SKM-1 (cell line): ENCODE data around the gene GINS1.

ENCODE experiments used
- DNase-seq: peaks from one replicate; lab custom pipeline; 2025; ENCODE audit not compliant: unreplicated experiment; lab: John Stamatoyannopoulos, UW

The GINS1 gene

GRCh38 chr20:25453035-25453810 lies 45.8 kb downstream of the GINS1 start:
- no peak for DNase-seq

DNA sequence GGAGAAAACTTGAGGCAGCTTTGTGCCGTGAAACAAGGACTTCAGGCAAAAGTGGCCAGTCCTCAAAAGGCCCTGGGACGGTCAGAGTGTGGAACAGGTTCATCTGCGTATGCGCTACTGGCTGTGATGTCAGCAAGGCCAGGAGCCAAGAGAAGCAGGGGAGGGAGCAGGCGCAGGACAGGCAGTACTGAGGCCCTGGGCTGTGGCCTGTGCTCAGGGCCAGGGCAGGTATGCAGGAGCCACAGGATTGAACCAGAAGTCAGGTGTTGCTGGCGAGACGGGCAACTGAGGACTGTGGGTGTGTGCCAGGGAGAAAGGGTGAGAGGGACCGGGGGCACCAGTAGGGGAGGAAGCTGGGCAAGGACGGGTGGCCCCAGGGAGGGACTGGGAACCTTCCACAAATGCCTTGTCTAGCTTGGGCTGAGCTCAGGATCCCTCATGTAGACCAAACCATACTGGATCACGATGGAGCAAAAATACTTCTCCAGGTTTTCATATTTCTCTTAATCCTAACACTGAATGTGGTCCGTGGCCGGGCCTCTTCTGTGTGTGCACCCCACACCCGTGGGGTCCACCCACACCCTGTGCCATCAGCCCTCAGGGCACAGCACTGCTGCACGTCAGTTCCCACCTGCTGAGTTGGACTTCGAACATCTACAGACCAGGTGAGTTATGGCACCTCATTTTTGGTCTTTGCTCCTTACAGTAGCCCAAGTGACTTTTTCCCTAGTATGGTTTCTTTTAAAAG lies 46.9 kb downstream of the GINS1 start:
- no peak for DNase-seq

GRCh38 chr20:25457886-25458680 lies 50.6 kb downstream of the GINS1 start:
- DNase-seq, result no peak

GRCh38 chr20:25459111-25459830 lies 51.8 kb downstream of the GINS1 start:
- DNase-seq, result no peak

DNA sequence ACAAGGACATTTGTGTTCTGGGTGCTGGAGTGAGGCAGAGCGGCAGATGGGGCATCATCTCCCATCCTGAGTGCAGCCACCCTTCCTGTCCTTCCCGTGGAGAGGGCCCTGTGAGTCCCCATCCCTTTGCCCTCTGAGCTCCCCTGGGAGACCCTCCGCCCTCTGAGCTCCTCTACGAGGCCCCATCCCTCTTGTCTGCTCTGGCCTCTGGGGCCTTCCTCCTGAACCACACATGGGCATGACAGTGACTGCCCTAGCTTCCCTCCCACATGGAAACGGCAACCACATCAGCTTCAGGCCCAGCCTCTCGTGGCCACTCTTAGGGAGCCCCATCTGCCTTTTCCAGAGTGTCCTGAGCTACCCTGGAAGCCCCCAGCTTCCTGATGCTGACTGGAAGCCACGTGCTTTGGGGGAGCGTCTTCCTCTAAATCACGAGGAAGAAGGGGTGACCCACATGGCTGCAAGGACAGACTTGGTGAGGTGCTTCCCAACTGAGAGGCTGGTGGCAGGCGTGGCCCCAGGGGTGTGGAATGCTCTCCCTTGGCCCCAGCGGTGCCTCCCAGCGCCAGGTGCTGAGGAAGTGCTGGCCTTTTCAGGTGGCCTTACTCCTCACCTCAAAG lies 52.6 kb downstream of the GINS1 start:
- DNase-seq, result no peak

DNA sequence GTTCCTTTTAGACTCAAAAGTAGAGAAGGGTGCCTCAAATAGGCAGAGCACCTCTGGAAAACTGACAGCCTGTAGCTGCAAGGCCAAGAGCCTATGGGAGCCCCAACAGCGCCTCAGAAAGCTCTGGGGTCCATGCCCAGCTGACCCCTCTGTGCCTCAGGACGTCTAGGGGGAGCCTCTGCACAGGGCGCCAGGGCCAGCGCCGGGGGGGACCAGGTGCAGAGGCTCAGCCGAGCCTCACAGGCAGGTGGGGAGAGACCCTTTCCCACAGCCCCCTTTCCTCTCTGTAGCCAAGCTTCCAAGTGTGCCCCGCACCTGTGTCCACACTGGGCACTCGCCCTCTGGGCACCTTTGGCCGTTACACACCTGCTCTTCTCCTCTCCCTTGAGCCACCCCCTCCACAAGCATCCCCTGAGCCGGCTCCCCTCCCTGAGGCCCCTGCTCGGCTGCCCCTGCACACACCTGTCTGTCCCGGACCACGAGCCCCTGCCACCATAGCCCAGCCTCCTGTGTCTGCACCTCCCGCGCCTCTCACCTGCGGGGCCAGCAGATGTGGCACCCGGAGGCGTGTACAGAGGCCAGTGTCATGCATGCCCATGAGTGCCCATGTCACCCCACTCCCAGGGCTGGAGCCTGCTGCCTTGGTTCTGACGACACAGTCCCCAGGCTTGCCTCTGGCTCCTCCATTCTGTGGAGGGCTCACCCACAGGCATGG lies 53.2 kb downstream of the GINS1 start:
- no peak for DNase-seq

DNA sequence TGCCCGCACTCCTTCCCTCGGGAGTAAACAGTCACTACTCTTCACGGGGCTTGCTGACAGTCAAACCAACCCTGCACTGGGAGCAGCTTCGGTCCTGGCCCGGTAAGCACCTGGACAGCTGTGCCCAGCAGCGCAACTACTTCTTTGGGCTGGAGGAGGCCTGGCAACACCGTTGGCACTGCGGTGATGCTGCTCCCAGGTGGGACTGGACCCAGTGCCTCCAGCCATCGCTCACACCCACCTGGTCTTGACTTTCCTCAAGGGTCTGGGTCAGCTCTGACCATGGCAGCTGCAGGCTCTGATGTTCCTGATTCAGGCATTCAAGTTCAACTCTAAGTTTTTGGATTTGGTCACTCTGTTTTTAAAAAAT lies 53.8 kb downstream of the GINS1 start:
- no peak for DNase-seq

- DNase-seq, result no peak
Observed at GRCh38 chr20:25461786-25462545, 54.5 kb downstream of the GINS1 start.

GRCh38 chr20:25464501-25465242 lies 57.2 kb downstream of the GINS1 start:
- no peak for DNase-seq

DNA sequence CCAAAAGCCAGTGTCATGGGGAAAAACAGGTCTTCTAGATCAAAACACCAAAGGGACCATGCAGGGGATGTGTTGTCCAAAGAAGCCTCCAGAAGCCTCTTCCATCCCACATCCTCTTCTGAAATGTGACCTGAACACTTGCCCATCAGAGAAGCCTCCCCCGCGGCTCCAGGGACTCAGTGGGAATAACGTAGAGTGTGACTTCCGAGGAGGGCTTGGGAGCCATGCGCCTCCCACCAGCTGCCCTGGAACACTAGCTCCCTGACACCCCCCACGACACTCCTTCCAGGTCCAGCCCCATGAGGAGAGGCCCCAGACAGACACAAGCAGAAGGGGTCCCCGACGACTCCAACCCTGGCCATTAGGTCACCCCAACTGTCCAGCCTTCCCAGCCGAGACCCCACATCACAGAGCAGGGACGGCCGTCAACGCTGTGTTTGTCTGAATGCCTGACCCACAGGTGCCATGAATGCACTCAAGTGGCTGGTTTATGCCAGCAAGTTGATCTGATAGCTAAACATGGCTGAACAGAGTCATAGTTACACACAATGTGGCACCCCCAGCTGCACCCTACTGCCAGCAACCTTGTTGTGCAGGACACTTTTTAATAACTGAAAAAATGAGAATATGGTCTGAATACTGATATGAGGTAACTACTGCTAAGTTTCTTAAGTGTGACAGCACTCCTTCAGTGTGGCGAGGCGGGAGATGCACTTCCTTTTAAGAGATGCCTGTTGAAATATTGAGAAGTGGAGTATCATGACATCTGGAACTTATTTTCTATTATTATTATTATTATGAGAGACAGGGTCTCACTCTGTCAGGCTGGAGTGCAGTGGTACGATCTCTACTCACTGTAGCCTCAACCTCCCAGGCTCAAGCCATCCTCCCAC lies 58.0 kb downstream of the GINS1 start:
- DNase-seq, result no peak

GRCh38 chr20:25466846-25467245 lies 59.4 kb downstream of the GINS1 start:
- DNase-seq, result no peak

DNA sequence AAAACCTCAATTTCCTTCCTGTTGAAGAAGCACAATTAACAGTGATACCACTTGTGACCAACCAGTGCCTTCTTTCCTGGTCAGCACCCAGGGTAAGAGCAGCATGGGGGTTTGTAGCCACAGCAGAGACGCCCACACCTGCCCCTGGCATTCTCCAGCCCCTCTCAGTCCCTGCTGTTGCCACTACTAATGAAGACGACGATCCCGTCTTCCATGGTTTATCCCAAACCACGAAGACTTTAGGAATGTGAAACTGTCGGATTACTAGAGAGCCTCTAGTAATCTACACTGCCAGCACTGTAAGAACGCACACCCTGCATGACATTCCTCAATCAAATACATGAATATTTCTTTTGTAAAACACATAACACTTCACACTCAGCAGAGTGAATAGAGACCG lies 60.0 kb downstream of the GINS1 start:
- DNase-seq, result no peak

- no peak for DNase-seq
Observed at GRCh38 chr20:25468126-25469075, 60.9 kb downstream of the GINS1 start.

GRCh38 chr20:25469558-25469957 lies 62.1 kb downstream of the GINS1 start:
- no peak for DNase-seq

GRCh38 chr20:25470045-25470444 lies 62.6 kb downstream of the GINS1 start:
- DNase-seq, result no peak

GRCh38 chr20:25471020-25471419 lies 63.5 kb downstream of the GINS1 start:
- DNase-seq, result no peak
